Measurements from ENCODE around the gene GATAD2A. TPM values are rescaled to one million over a fixed set of nuclear protein-coding genes. Genes with fewer than 3 reads are reported as not detected.

Gene GATAD2A
- total RNA-seq, 1 donor from 2014 or later = 102 TPM

DNA sequence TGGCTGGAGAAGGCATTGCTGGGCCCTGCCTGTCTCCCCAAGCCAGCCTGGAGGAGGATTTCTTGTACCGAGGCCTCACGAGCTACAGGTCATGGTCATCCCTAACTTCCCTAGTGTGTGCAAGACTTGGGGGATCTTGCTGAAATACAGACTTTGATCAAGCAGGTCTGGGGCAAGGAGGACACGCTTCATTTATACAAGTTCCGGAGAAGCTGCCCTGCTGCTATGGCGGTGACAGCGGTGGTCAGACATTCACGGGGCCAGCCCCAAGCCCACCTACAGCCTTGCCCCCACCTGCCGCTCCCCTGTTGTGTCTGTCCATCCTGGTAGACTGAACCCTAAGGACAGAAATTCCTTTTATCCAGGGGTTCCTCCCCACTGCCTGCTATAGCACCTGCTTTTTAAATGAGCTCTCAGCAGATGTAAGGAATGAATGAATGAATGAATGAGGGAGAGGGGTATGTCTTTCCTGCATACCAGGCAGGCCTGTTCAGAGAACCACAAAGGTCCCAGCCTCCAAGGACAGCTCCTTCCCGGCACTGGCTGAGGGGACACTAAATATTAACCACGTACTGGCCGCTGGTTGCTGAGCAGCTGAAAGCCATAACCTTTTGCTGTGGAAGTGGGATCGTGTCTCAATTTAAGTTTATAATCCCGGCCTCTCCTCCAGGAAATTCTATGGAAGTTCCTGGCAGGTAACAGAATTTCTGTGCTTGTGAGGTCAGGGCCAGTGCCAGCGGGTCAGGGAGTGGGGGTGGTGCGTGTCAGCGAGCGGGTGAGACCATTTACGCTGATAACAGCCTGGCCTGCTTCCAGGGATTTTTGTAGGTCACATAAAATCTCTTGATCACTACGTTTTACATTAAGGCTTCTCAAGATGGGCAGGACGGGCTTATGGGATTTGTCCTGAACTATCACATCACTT lies 82.7 kb downstream of the GATAD2A start:
- TF ChIP-seq CTCF (conservative IDR thresholded peaks at IDR 0.05) = no peak
- no peak for DNase-seq (ENCODE audit: extremely low spot score, unreplicated experiment)
- Mint-ChIP-seq H3K9me3 (no peaks in the 10 kb centered on the region), H3K27me3 (no peaks in the 10 kb centered on the region), H3K27ac (peak overlapping the region; percentile 94), H3K4me3 (peak overlapping the region; percentile 77), H3K36me3 (peaks cover 2% of the 10 kb centered on the region), H3K4me1 (ENCODE audit: unreplicated experiment) (peaks cover 56% of the 10 kb centered on the region)

DNA sequence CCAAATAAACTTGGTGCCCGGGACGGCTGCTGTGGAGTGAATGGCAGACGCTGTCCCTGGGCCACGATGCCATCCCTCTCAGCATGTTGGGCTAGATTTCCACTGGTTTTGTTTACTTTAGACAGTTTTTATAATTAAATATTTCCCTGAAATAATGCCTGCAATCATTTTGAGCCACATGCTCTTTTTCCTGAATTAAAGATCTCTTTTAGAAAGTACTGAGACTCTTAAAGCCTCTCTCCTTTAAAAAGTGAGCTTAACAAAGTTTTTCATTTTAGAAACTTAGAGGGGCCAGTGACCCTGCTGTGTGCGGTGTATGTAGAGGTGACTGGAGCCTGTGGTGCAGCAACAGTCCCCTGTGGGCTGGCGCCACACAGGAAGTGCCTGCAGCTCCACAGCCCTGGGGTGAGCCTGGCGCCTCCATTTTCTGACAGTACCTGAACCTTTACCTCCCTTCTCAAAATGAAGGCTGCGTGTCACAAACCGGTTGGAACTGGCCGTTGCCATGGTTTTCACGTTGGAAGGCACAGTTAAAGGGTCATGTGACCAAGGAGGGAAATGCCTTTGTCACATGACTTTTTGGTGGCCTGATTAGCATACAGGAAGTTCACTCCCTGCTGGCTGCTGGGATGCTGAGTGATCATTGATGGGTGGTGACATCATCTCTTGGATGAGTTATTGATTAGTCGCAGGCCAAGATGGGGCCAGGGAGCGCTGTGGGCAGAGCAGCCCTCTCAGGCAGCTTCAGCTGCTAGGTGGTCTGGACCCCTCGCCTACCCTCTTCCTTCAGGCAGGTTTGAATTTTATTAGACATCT lies 83.6 kb downstream of the GATAD2A start:
- H3K9me3 Mint-ChIP-seq = no peaks in the 10 kb centered on the region
- TF ChIP-seq CTCF (conservative IDR thresholded peaks at IDR 0.05) = no peak
- no peaks in the 10 kb centered on the region for H3K27me3 Mint-ChIP-seq
- H3K4me3 Mint-ChIP-seq = peak overlapping the region; percentile 77
- peaks cover 54% of the 10 kb centered on the region for H3K4me1 Mint-ChIP-seq (ENCODE audit: unreplicated experiment)
- no peaks in the 10 kb centered on the region for H3K36me3 Mint-ChIP-seq
- DNase-seq (ENCODE audit: extremely low spot score, unreplicated experiment) = no peak
- peak overlapping the region; percentile 94 for H3K27ac Mint-ChIP-seq

GRCh38 chr19:19489804-19490204 lies 84.3 kb downstream of the GATAD2A start:
- Mint-ChIP-seq H3K4me3 (peak overlapping the region; percentile 77), H3K4me1 (ENCODE audit: unreplicated experiment) (peaks cover 54% of the 10 kb centered on the region), H3K27ac (peak overlapping the region; percentile 94), H3K27me3 (no peaks in the 10 kb centered on the region), H3K36me3 (no peaks in the 10 kb centered on the region), H3K9me3 (no peaks in the 10 kb centered on the region)
- no peak for DNase-seq (ENCODE audit: extremely low spot score, unreplicated experiment)
- no peak for TF ChIP-seq CTCF (conservative IDR thresholded peaks at IDR 0.05)

DNA sequence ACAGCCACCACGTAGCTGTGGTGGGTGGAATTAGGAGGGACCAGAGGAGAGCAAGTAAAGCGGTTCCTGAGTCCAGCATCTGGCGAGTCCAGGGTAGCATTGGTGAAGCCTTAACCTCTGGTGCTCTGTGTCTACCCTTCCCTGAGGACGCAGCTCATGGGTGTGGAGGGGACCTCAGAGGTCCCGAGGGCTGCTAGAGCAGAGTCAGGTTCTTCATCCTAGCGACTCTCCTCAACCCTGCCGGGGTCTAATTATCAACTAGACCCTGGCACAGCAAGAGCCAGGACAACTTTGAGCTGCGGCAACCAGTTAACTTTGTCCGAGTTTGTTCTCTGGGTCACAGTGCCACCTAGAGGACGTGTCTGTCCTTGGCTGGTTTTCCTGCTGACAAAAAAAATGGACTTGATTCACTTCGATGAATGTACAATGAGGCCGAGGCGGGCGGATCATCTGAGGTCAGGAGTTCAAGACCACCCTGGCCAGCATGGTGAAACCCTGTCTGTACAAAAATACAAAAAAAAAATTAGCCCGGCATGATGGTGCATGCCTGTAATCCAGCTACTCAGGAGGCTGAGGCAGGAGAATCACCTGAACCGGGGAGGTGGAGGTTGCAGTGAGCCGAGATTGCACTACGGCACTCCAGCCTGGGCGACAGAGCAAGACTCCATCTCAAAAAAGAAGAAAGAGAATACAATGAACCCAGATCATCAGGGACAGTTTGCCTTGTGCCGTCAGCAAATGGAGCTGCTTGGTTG lies 84.9 kb downstream of the GATAD2A start:
- H3K27ac Mint-ChIP-seq = peak overlapping the region; percentile 94
- peak; percentile 94 for TF ChIP-seq CTCF (conservative IDR thresholded peaks at IDR 0.05)
- H3K27me3 Mint-ChIP-seq = no peaks in the 10 kb centered on the region
- peak overlapping the region; percentile 60 for H3K4me3 Mint-ChIP-seq
- peaks cover 48% of the 10 kb centered on the region for H3K4me1 Mint-ChIP-seq (ENCODE audit: unreplicated experiment)
- H3K9me3 Mint-ChIP-seq = no peaks in the 10 kb centered on the region
- H3K36me3 Mint-ChIP-seq = no peaks in the 10 kb centered on the region
- no peak for DNase-seq (ENCODE audit: extremely low spot score, unreplicated experiment)

GRCh38 chr19:19491321-19492025 lies 86.0 kb downstream of the GATAD2A start:
- no peaks in the 10 kb centered on the region for H3K27me3 Mint-ChIP-seq
- no peaks in the 10 kb centered on the region for H3K36me3 Mint-ChIP-seq
- no peak for TF ChIP-seq CTCF (conservative IDR thresholded peaks at IDR 0.05)
- DNase-seq (ENCODE audit: extremely low spot score, unreplicated experiment) = no peak
- no peak overlapping the region for H3K27ac Mint-ChIP-seq
- H3K9me3 Mint-ChIP-seq = no peaks in the 10 kb centered on the region
- no peak overlapping the region for H3K4me3 Mint-ChIP-seq
- peaks cover 39% of the 10 kb centered on the region for H3K4me1 Mint-ChIP-seq (ENCODE audit: unreplicated experiment)

Measured in type B pancreatic cell (in vitro differentiated cells).